Measurements from ENCODE around the gene CFAP100. TPM values are rescaled to one million over a fixed set of nuclear protein-coding genes. Genes with fewer than 3 reads are reported as not detected.

Gene CFAP100
- total RNA-seq, 1 experiment from 2014 or later = not detected

- H3K27me3 ChIP-seq (ENCODE audit: low read length) = no peaks in the 10 kb centered on the region
- H3K4me2 ChIP-seq (ENCODE audit: low read length) = peak overlapping the region; percentile 51
- no peaks in the 10 kb centered on the region for H3K9me2 ChIP-seq (replicated peaks; ENCODE audit: low read length)
- no peaks in the 10 kb centered on the region for H3F3A ChIP-seq (ENCODE audit: low read length, unreplicated experiment)
- peaks cover 10% of the 10 kb centered on the region for H3K4me1 ChIP-seq (ENCODE audit: insufficient read depth, low read length)
- intact Hi-C loops (cut with micrococcal nuclease) = no loop called here
- H4K20me1 ChIP-seq (ENCODE audit: low read length) = no peaks in the 10 kb centered on the region
- H3K4me3 ChIP-seq (ENCODE audit: low read length) = no peak overlapping the region
- no peak for ATAC-seq
- TF ChIP-seq EZH2phosphoT487 (IDR thresholded peaks at IDR 0.05; ENCODE audit: borderline replicate concordance, low read length) (no peak), EZH2 (IDR thresholded peaks at IDR 0.05; ENCODE audit: low read length, unreplicated experiment) (no peak), CTCF (conservative IDR thresholded peaks at IDR 0.05; ENCODE audit: low read depth, low read length) (no peak)
- H3K9me3 ChIP-seq (ENCODE audit: low read length) = no peaks in the 10 kb centered on the region
- DNase-seq = no peak
- ChIA-PET POLR2A (ENCODE audit: unreplicated experiment) (no interaction called here), CTCF (no interaction called here)
- no peaks in the 10 kb centered on the region for H3K79me2 ChIP-seq (ENCODE audit: low read length)
- no peaks in the 10 kb centered on the region for H3K36me3 ChIP-seq (ENCODE audit: low read depth, low read length)
- H2AFZ ChIP-seq (ENCODE audit: low read length) = no peak overlapping the region
- BruUV-seq (replicated peaks) = no TSS peak
- peak overlapping the region; percentile 74 for H3K27ac ChIP-seq (ENCODE audit: low read length)
- H3K9ac ChIP-seq (ENCODE audit: low read length) = no peak overlapping the region
Observed at GRCh38 chr3:126398423-126399350, 4.0 kb downstream of the CFAP100 start.

- BruUV-seq (replicated peaks) = no TSS peak
- Histone ChIP-seq H3K9ac (ENCODE audit: low read length) (no peak overlapping the region), H3K27me3 (ENCODE audit: low read length) (no peaks in the 10 kb centered on the region), H3K79me2 (ENCODE audit: low read length) (no peaks in the 10 kb centered on the region), H2AFZ (ENCODE audit: low read length) (no peak overlapping the region), H3F3A (ENCODE audit: low read length, unreplicated experiment) (no peaks in the 10 kb centered on the region), H3K9me3 (ENCODE audit: low read length) (no peaks in the 10 kb centered on the region), H3K4me1 (ENCODE audit: insufficient read depth, low read length) (peaks cover 10% of the 10 kb centered on the region), H3K36me3 (ENCODE audit: low read depth, low read length) (no peaks in the 10 kb centered on the region), H4K20me1 (ENCODE audit: low read length) (no peaks in the 10 kb centered on the region), H3K4me3 (ENCODE audit: low read length) (no peak overlapping the region), H3K4me2 (ENCODE audit: low read length) (peak overlapping the region; percentile 51), H3K9me2 (replicated peaks; ENCODE audit: low read length) (no peaks in the 10 kb centered on the region), H3K27ac (ENCODE audit: low read length) (peak overlapping the region; percentile 74)
- ChIA-PET POLR2A (ENCODE audit: unreplicated experiment) (no interaction called here), CTCF (no interaction called here)
- intact Hi-C loops (cut with micrococcal nuclease) = no loop called here
- DNase-seq = peak; percentile 62
- no peak for TF ChIP-seq EZH2 (IDR thresholded peaks at IDR 0.05; ENCODE audit: low read length, unreplicated experiment)
- no peak for TF ChIP-seq CTCF (conservative IDR thresholded peaks at IDR 0.05; ENCODE audit: low read depth, low read length)
- TF ChIP-seq EZH2phosphoT487 (IDR thresholded peaks at IDR 0.05; ENCODE audit: borderline replicate concordance, low read length) = no peak
- ATAC-seq = no peak; the same call in 1 of the 2 replicates
Observed at GRCh38 chr3:126399351-126399735, 4.6 kb downstream of the CFAP100 start.

- no peaks in the 10 kb centered on the region for H3K79me2 ChIP-seq (ENCODE audit: low read length)
- no TSS peak for BruUV-seq (replicated peaks)
- TF ChIP-seq EZH2phosphoT487 (IDR thresholded peaks at IDR 0.05; ENCODE audit: borderline replicate concordance, low read length) = no peak
- TF ChIP-seq EZH2 (IDR thresholded peaks at IDR 0.05; ENCODE audit: low read length, unreplicated experiment) = no peak
- no peaks in the 10 kb centered on the region for H3K27me3 ChIP-seq (ENCODE audit: low read length)
- POLR2A ChIA-PET (ENCODE audit: unreplicated experiment) = no interaction called here
- H3F3A ChIP-seq (ENCODE audit: low read length, unreplicated experiment) = no peaks in the 10 kb centered on the region
- no peaks in the 10 kb centered on the region for H4K20me1 ChIP-seq (ENCODE audit: low read length)
- peak overlapping the region; percentile 47 for H3K27ac ChIP-seq (ENCODE audit: low read length)
- H3K4me3 ChIP-seq (ENCODE audit: low read length) = no peak overlapping the region
- H3K9ac ChIP-seq (ENCODE audit: low read length) = no peak overlapping the region
- intact Hi-C loops (cut with micrococcal nuclease) = no loop called here
- H3K9me3 ChIP-seq (ENCODE audit: low read length) = no peaks in the 10 kb centered on the region
- no peak overlapping the region for H2AFZ ChIP-seq (ENCODE audit: low read length)
- DNase-seq = no peak
- peaks cover 10% of the 10 kb centered on the region for H3K4me1 ChIP-seq (ENCODE audit: insufficient read depth, low read length)
- no peak for ATAC-seq
- H3K9me2 ChIP-seq (replicated peaks; ENCODE audit: low read length) = no peaks in the 10 kb centered on the region
- H3K4me2 ChIP-seq (ENCODE audit: low read length) = no peak overlapping the region
- CTCF ChIA-PET = no interaction called here
- no peaks in the 10 kb centered on the region for H3K36me3 ChIP-seq (ENCODE audit: low read depth, low read length)
Observed at GRCh38 chr3:126399756-126400155, 5.0 kb downstream of the CFAP100 start.

Measured in PC-3 (cell line).